Naive B cell (primary cell): Measurements from ENCODE around the gene FXYD6. TPM values are rescaled to one million over a fixed set of nuclear protein-coding genes. Genes with fewer than 3 reads are reported as not detected.

Source experiments
- ATAC-seq, 2 donors: fragments of 150-1000 bp; cut with Tn5 transposase; 2 replicates each; pipeline ENCODE4 v1.10.0; 2021; ENCODE audit warnings: low read depth in 2 of 2, mild to moderate bottlenecking in 2 of 2, moderate library complexity in 2 of 2
- DNase-seq: peaks from one replicate; pipeline ENCODE4 v3.0.0; 2022
- H3K27ac Mint-ChIP-seq, 6 donors: one replicate each; pipeline ENCODE4 v1.8.0; 2020 to 2022; ENCODE audit warnings: mild to moderate bottlenecking in 6 of 6, mixed read lengths in 6 of 6, moderate library complexity in 5 of 6, inconsistent platforms in 2 of 6
- H3K27me3 Mint-ChIP-seq, 3 donors: one replicate each; pipeline ENCODE4 v1.8.0; 2021 to 2022; ENCODE audit warnings: mixed read lengths in 3 of 3, mild to moderate bottlenecking in 1 of 3
- H3K36me3 Mint-ChIP-seq, 2 donors: one replicate each; pipeline ENCODE4 v1.8.0; 2020 to 2022; ENCODE audit warnings: mixed read lengths in 2 of 2, inconsistent platforms in 1 of 2, mild to moderate bottlenecking in 1 of 2
- H3K4me1 Mint-ChIP-seq, 3 donors: one replicate each; pipeline ENCODE4 v1.8.0; 2020 to 2022; ENCODE audit warnings: mixed read lengths in 3 of 3, inconsistent platforms in 1 of 3, mild to moderate bottlenecking in 1 of 3, moderate library complexity in 1 of 3
- H3K4me3 Mint-ChIP-seq, 8 donors: one replicate each; pipeline ENCODE4 v1.8.0; 2020 to 2022; ENCODE audit warnings: mild to moderate bottlenecking in 8 of 8, mixed read lengths in 8 of 8, moderate library complexity in 8 of 8, inconsistent platforms in 2 of 8
- H3K9me3 Mint-ChIP-seq, 7 donors: one replicate each; pipeline ENCODE4 v1.8.0; 2020 to 2022; ENCODE audit warnings: mixed read lengths in 7 of 7, mild to moderate bottlenecking in 5 of 7, inconsistent platforms in 2 of 7, moderate library complexity in 1 of 7
- polyA plus RNA-seq, 6 donors: library from polyadenylated mRNA; unstranded; fragments of 300-500 nt; fragmentation: Illumina TruSeq; gene quantifications; one replicate each; pipeline ENCODE4 v1.2.3, GENCODE V29; 2021; ENCODE audit warnings: low read depth in 6 of 6

FXYD6 gene
- polyA plus RNA-seq, 6 donors from 2014 or later, result not detected

DNA sequence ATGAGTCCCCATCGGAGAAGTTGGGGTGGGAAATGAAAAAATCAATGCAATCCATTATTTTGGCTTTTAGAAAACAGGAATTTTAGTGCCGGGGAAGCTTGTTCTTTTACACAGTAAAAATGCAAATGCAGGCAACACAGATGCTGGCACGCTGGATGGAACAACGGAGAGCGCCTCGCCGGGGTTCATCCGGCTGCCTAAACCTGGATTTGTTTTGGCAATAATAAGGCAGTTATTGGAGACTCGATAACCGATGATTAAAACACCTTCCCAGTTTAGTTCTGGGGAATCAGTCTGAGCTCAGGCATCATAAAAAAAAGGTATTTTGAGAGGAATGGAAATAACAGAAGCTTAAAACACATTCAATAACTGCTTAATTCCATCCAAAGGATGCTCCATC is 82.3 kb downstream of the FXYD6 start:
- H3K4me1 Mint-ChIP-seq, result peaks cover 14 to 23% (median 20%) of the 10 kb centered on the region in 3 donors
- H3K27ac Mint-ChIP-seq, result no peak overlapping the region
- ATAC-seq (no peak), DNase-seq (no peak)
- no peaks in the 10 kb centered on the region for H3K36me3 Mint-ChIP-seq
- H3K27me3 Mint-ChIP-seq, result peaks cover 70 to 88% (median 73%) of the 10 kb centered on the region in 3 donors
- no peaks in the 10 kb centered on the region for H3K9me3 Mint-ChIP-seq
- H3K4me3 Mint-ChIP-seq, result no peak overlapping the region

DNA sequence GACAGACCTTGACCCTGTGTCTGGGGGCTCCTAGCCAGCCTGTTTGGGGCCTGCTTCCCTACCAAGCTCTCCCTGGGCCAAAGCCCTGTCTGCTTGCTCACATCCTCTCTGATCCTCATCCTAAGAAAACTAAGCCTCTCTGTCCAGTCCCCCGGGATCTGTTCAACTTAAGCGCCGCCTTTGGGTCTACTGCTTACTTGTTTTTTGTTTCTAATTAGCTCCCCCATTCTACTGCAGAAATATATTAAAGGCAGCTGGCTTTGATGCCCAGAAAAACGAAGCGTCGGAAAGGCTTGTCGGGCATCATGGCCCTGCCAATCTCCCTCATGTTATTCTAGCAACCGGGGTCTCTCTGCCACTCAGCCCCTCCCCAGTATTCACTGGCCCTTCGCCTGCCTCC is 82.9 kb downstream of the FXYD6 start:
- peaks cover 14 to 23% (median 20%) of the 10 kb centered on the region in 3 donors for H3K4me1 Mint-ChIP-seq
- H3K27me3 Mint-ChIP-seq, result peaks cover 70 to 85% (median 73%) of the 10 kb centered on the region in 3 donors

DNA sequence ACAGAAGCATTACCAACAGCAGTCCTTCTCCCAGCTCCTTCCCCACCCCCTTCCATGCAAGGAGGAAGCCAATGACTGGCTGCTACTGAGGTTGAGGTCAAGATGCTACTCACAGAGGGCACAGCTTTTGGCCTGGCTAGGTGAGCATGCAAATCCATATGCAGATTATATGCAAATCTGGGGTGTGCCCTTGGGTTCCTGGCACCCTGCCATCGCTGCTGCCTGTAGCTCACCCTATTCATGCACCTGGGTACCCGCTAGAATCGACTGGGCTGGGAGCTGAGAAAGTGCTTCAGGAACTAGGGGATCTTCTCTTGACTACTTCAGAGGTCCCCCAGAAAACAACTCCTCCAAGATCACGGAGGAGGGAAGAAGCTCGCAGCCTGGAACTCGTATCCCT is 83.5 kb downstream of the FXYD6 start:
- H3K4me3 Mint-ChIP-seq, result no peak overlapping the region
- peaks cover 14 to 23% (median 20%) of the 10 kb centered on the region in 3 donors for H3K4me1 Mint-ChIP-seq
- no peaks in the 10 kb centered on the region for H3K36me3 Mint-ChIP-seq
- peaks cover 67 to 84% (median 74%) of the 10 kb centered on the region in 3 donors for H3K27me3 Mint-ChIP-seq
- ATAC-seq (no peak), DNase-seq (no peak)
- H3K27ac Mint-ChIP-seq, result no peak overlapping the region
- H3K9me3 Mint-ChIP-seq, result no peaks in the 10 kb centered on the region

More for the DNA sequence above, 82.9 kb downstream of the FXYD6 start:
- no peak for DNase-seq
- Mint-ChIP-seq H3K9me3 (no peaks in the 10 kb centered on the region), H3K27ac (peak overlapping the region in 1 of 6 donors; percentile 41), H3K36me3 (no peaks in the 10 kb centered on the region), H3K4me3 (no peak overlapping the region)
- no peak for ATAC-seq

DNA sequence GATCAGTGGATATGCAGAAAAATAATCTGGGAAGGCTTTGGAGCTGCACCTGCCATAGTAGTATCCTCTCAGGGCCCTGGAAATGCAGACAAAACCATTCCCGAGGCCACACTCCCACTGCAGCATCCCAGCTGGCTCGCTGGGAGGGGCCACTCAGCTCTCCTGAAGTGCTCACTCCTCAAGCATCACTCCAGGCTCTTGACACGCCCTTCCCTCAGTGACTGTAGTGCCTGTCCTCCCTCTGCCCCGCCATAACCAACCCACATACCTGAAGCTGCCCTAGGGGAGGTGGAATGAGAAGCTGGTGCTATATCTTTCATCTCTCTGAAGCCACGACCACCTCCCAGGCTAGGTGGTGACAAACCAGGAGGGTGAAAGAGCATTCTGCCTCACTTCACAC is 84.2 kb downstream of the FXYD6 start:
- ATAC-seq, result no peak
- no peak for DNase-seq
- H3K4me3 Mint-ChIP-seq, result no peak overlapping the region
- H3K27me3 Mint-ChIP-seq, result peaks cover 62 to 82% (median 74%) of the 10 kb centered on the region in 3 donors
- H3K4me1 Mint-ChIP-seq, result peaks cover 10 to 20% (median 18%) of the 10 kb centered on the region in 3 donors
- no peaks in the 10 kb centered on the region for H3K36me3 Mint-ChIP-seq
- no peaks in the 10 kb centered on the region for H3K9me3 Mint-ChIP-seq
- peak overlapping the region in 1 of 6 donors; percentile 70 for H3K27ac Mint-ChIP-seq

DNA sequence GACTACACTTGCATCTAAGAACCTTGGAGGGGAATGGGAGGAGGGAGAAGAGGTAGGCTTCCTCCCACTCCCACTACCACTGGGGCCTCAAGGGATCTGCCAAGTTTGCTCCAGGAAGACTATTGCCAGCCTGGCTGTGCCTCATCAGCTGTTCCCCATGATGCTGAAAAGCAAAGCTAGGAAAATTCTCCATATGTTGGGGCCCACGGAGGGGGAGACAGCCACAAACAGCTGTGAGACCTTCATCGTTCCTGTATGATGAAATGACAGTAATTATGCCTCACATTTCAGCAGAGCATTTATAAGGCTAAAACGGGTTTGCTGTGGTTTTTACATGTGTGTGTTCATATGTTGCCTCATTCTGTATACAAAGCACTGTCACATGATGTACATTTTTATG is 86.2 kb downstream of the FXYD6 start:
- H3K36me3 Mint-ChIP-seq, result no peaks in the 10 kb centered on the region
- peaks cover 69 to 89% (median 79%) of the 10 kb centered on the region in 3 donors for H3K27me3 Mint-ChIP-seq
- no peak overlapping the region for H3K27ac Mint-ChIP-seq
- no peaks in the 10 kb centered on the region for H3K9me3 Mint-ChIP-seq
- no peak overlapping the region for H3K4me3 Mint-ChIP-seq
- ATAC-seq, result no peak
- peaks cover 7 to 10% (median 10%) of the 10 kb centered on the region in 3 donors for H3K4me1 Mint-ChIP-seq
- DNase-seq, result no peak

DNA sequence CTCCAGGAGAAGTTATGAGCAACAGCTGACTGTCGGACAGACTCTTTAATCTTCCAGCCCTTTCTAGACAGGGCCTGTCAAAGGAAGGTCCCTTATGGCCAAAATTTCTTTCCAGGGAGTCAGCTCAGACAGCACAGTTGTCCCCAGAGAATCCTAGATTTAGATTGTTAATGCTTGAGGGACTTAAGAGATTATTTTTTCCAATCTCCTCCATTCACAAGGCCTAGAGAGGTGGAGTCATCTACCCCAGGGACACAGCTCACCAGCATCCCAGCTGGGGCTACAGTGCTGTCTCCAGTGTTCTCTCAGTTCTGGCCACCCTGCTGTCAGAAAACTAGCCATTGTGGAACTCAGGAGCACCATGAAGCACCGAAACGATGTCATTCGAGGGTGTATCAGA is 87.2 kb downstream of the FXYD6 start:
- H3K9me3 Mint-ChIP-seq, result no peaks in the 10 kb centered on the region
- peaks cover 68 to 86% (median 76%) of the 10 kb centered on the region in 3 donors for H3K27me3 Mint-ChIP-seq
- H3K27ac Mint-ChIP-seq, result no peak overlapping the region
- H3K4me3 Mint-ChIP-seq, result no peak overlapping the region
- no peaks in the 10 kb centered on the region for H3K36me3 Mint-ChIP-seq
- DNase-seq, result no peak
- no peak for ATAC-seq
- H3K4me1 Mint-ChIP-seq, result peaks cover 0 to 5% (median 0%) of the 10 kb centered on the region in 3 donors

Other genes with a start within 250 kb of the FXYD6 start
- under 1 TPM in 3 of 6 donors, not detected in 3; 0.03 to 0.25 (median 0.11) TPM for gene DSCAML1, start 79.4 kb downstream of the FXYD6 start, polyA plus RNA-seq
- 1 to 10 TPM in 1 of 6 donors, under 1 TPM in 2, not detected in 3; 0.74 to 4.0 (median 0.75) TPM for gene FXYD2, start 51.9 kb downstream of the FXYD6 start, polyA plus RNA-seq
- under 1 TPM in 5 of 6 donors, not detected in 1; 0.24 to 0.87 (median 0.84) TPM for gene TMPRSS13, start 52.7 kb upstream of the FXYD6 start, polyA plus RNA-seq
- 10 to 100 TPM; 49.8 to 63.1 (median 56.2) TPM for gene IL10RA, start 109.7 kb upstream of the FXYD6 start, polyA plus RNA-seq
- not detected for gene TMPRSS4, start 200.4 kb upstream of the FXYD6 start, polyA plus RNA-seq
- 1 to 10 TPM in 3 of 6 donors, under 1 TPM in 3; 0.77 to 3.4 (median 1.1) TPM for gene SMIM35, start 210.3 kb upstream of the FXYD6 start, polyA plus RNA-seq